ENCODE data around the gene CDC25B.

The CDC25B gene

DNA sequence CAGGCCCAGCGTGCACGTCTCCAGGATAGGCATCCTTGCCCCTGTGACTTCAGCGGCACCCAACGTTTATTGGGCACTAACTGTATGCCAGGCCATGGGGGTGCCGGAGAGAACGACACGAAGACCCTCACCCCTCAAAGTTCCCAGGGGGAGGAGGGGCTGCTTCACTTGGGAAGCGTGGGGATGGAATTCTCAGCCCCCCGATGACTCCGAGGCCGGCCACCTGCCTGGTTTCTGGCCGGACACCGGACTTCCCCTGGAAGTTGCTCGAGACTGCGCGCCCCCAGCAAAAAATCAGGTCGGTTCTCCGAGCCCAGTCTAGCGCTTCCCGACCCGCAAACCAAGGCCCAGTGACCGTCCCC is 50.2 kb downstream of the CDC25B start:
- Histone ChIP-seq H3K36me3 (ENCODE audit: low read depth) (peaks cover 4% of the 10 kb centered on the region; the same call in 1 of the 2 replicates), H3K27ac (ENCODE audit: poor library complexity, severe bottlenecking) (peak overlapping the region; percentile 70), H3K4me1 (ENCODE audit: insufficient read depth, poor library complexity, severe bottlenecking) (peaks cover 12% of the 10 kb centered on the region), H3K9me3 (ENCODE audit: severe bottlenecking) (no peaks in the 10 kb centered on the region), H3K27me3 (ENCODE audit: insufficient read depth, poor library complexity, severe bottlenecking) (no peaks in the 10 kb centered on the region), H3K4me3 (ENCODE audit: severe bottlenecking) (peak overlapping the region; percentile 69)
- TF ChIP-seq, protein P1, sequence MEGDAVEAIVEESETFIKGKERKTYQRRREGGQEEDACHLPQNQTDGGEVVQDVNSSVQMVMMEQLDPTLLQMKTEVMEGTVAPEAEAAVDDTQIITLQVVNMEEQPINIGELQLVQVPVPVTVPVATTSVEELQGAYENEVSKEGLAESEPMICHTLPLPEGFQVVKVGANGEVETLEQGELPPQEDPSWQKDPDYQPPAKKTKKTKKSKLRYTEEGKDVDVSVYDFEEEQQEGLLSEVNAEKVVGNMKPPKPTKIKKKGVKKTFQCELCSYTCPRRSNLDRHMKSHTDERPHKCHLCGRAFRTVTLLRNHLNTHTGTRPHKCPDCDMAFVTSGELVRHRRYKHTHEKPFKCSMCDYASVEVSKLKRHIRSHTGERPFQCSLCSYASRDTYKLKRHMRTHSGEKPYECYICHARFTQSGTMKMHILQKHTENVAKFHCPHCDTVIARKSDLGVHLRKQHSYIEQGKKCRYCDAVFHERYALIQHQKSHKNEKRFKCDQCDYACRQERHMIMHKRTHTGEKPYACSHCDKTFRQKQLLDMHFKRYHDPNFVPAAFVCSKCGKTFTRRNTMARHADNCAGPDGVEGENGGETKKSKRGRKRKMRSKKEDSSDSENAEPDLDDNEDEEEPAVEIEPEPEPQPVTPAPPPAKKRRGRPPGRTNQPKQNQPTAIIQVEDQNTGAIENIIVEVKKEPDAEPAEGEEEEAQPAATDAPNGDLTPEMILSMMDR (IDR thresholded peaks at IDR 0.05; ENCODE audit: poor library complexity, severe bottlenecking) = no peak
- ATAC-seq (ENCODE audit: low read depth) (no peak), DNase-seq (ENCODE audit: low spot score) (no peak)

DNA sequence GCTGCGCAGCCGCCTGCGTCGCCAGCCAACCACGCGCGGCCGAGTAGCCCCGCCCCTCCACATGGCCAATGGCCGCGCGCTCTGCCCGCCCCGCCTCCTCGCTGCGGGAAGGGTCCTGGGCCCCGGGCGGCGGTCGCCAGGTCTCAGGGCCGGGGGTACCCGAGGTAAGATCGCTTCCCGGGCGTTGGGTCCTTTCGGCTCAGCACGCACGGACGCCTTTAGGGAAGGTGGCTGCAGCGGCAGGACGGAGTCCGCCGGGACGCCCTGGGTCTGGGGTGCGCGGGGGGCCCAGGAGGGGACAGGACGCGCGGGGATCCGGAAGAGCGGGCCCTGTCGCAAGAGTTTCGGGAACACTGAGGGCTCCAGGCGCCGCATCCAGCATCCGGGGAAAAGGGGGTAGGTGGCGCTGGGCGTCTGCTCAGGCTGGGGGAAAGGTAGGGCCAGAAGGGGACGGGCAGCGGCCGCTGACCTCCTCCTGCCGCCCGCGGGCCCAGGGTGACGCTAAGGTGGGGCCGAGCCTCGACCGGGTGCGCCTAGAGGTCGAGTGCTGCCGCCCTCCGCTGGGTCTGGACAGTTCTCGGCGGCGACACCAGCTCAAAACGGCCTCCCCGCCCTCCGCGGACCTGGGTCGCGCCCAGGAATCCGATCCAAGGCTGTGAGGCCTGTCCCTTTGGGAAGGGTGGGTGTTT is 50.8 kb downstream of the CDC25B start, which contains the start of gene MAVS:
Gene MAVS, plus strand, starts transcription at position 95 of the 689 bp plus-strand sequence. CDS start 7,791 bp downstream, outside the sequence.
- ATAC-seq (ENCODE audit: low read depth) (peak; percentile 92), DNase-seq (ENCODE audit: low spot score) (peak; percentile 85)
- H3K27me3 ChIP-seq (ENCODE audit: insufficient read depth, poor library complexity, severe bottlenecking) = no peaks in the 10 kb centered on the region
- H3K9me3 ChIP-seq (ENCODE audit: severe bottlenecking) = no peaks in the 10 kb centered on the region
- peaks cover 12% of the 10 kb centered on the region for H3K4me1 ChIP-seq (ENCODE audit: insufficient read depth, poor library complexity, severe bottlenecking)
- H3K36me3 ChIP-seq (ENCODE audit: low read depth) = peaks cover 4% of the 10 kb centered on the region; the same call in 1 of the 2 replicates
- TF ChIP-seq, protein P1 (IDR thresholded peaks at IDR 0.05; ENCODE audit: poor library complexity, severe bottlenecking) = peak; percentile 22
- H3K27ac ChIP-seq (ENCODE audit: poor library complexity, severe bottlenecking) = peak within 1 kb of the TSS; percentile 70
- H3K4me3 ChIP-seq (ENCODE audit: severe bottlenecking) = peak within 1 kb of the TSS; percentile 69

DNA sequence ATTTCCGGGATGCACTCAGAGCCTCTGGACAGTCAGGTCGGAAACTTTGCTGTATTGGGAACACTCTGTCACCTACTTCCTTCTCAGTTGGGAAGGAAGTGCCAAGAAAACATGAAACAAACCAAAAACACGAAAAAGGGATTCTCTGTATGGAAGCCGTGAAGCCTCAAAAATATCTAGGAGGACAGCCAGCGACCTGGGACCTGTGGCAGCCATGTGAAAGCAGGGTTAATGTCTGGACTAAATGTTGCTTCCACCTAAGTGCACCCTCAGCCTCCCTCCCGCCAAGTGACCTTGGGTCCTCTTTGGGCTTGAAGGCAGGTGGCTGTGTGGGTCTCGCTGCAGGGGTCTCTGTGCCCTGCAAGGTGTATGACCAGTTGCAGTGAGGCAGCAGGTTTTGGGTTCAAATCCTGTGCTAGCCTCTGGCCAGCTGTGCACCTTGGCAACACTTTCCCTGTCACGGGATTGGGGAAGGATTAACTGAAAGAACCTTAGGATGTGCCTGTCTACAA is 51.4 kb downstream of the CDC25B start:
- H3K27me3 ChIP-seq (ENCODE audit: insufficient read depth, poor library complexity, severe bottlenecking) = no peaks in the 10 kb centered on the region
- no peaks in the 10 kb centered on the region for H3K9me3 ChIP-seq (ENCODE audit: severe bottlenecking)
- H3K27ac ChIP-seq (ENCODE audit: poor library complexity, severe bottlenecking) = peak overlapping the region; percentile 70
- H3K36me3 ChIP-seq (ENCODE audit: low read depth) = peaks cover 4% of the 10 kb centered on the region; the same call in 1 of the 2 replicates
- no peak for DNase-seq (ENCODE audit: low spot score)
- peaks cover 12% of the 10 kb centered on the region for H3K4me1 ChIP-seq (ENCODE audit: insufficient read depth, poor library complexity, severe bottlenecking)
- ATAC-seq (ENCODE audit: low read depth) = no peak
- TF ChIP-seq, protein P1 (IDR thresholded peaks at IDR 0.05; ENCODE audit: poor library complexity, severe bottlenecking) = no peak
- peak overlapping the region; percentile 69 for H3K4me3 ChIP-seq (ENCODE audit: severe bottlenecking)

DNA sequence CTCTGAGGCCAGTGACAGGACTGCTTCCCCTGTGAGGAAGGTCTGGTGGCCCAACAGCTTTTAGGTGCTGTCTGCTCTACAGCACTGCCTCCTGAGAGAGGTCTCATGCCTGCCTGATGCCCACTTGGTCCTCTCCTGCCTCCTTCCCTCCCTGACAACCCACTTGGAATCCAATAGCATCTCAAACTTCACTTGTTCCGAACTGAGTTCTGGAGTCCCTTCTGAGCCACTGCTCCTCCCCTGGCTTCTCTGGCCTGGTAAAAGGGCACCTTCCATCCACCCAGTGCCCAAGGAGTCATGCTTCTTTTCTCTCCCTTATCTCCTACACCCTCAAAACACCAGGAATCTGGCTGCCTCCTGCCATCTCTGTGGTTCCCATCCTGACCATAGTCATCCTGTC is 52.5 kb downstream of the CDC25B start:
- DNase-seq (ENCODE audit: low spot score) (no peak), ATAC-seq (ENCODE audit: low read depth) (no peak)
- TF ChIP-seq, protein P1 (IDR thresholded peaks at IDR 0.05; ENCODE audit: poor library complexity, severe bottlenecking) = no peak
- no peaks in the 10 kb centered on the region for H3K9me3 ChIP-seq (ENCODE audit: severe bottlenecking)
- H3K27me3 ChIP-seq (ENCODE audit: insufficient read depth, poor library complexity, severe bottlenecking) = no peaks in the 10 kb centered on the region
- H3K36me3 ChIP-seq (ENCODE audit: low read depth) = peaks cover 4% of the 10 kb centered on the region; the same call in 1 of the 2 replicates
- no peak overlapping the region for H3K27ac ChIP-seq (ENCODE audit: poor library complexity, severe bottlenecking)
- H3K4me3 ChIP-seq (ENCODE audit: severe bottlenecking) = no peak overlapping the region
- peaks cover 6% of the 10 kb centered on the region for H3K4me1 ChIP-seq (ENCODE audit: insufficient read depth, poor library complexity, severe bottlenecking)

DNA sequence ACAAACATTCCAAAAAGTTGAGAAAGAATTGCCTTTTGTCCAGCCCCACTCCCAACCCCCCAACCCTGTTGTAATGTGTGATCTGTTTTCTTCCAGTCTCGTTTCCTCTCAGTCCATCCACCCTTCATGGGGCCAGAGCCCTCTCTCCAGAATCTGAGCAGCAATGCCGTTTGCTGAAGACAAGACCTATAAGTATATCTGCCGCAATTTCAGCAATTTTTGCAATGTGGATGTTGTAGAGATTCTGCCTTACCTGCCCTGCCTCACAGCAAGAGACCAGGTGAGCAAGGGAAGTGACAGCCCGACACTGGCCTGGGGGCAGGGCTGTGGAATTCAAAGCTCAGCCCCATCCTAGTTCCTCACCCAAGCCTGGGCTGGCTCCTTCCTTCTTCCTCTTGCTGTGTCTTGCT is 58.4 kb downstream of the CDC25B start:
- H3K27me3 ChIP-seq (ENCODE audit: insufficient read depth, poor library complexity, severe bottlenecking) = no peaks in the 10 kb centered on the region
- ATAC-seq (ENCODE audit: low read depth) = peak; percentile 58
- no peak overlapping the region for H3K27ac ChIP-seq (ENCODE audit: poor library complexity, severe bottlenecking)
- peaks cover 39% of the 10 kb centered on the region for H3K36me3 ChIP-seq (ENCODE audit: low read depth)
- DNase-seq (ENCODE audit: low spot score) = no peak
- no peak overlapping the region for H3K4me3 ChIP-seq (ENCODE audit: severe bottlenecking)
- no peaks in the 10 kb centered on the region for H3K9me3 ChIP-seq (ENCODE audit: severe bottlenecking)
- no peaks in the 10 kb centered on the region for H3K4me1 ChIP-seq (ENCODE audit: insufficient read depth, poor library complexity, severe bottlenecking)
- TF ChIP-seq, protein P1 (IDR thresholded peaks at IDR 0.05; ENCODE audit: poor library complexity, severe bottlenecking) = no peak

Data from RWPE2 (cell line).